GF-D8 (cell line): ENCODE results near the gene GCG.

Experiments
- DNase-seq: peaks from one replicate; lab custom pipeline; 2025; lab: John Stamatoyannopoulos, UW

The GCG gene

GRCh38 chr2:162149466-162149865, 2.6 kb downstream of the GCG start:
- DNase-seq = no peak

- no peak for DNase-seq
Observed at GRCh38 chr2:162148956-162149355, 3.1 kb downstream of the GCG start.

- DNase-seq = no peak
Observed at GRCh38 chr2:162143969-162144368, 8.1 kb downstream of the GCG start.

- DNase-seq = no peak
Observed at GRCh38 chr2:162138310-162138709, 13.7 kb downstream of the GCG start.

GRCh38 chr2:162127422-162127821, 24.6 kb downstream of the GCG start:
- no peak for DNase-seq

GRCh38 chr2:162126527-162126926, 25.5 kb downstream of the GCG start:
- DNase-seq = no peak

- DNase-seq = peak; percentile 65
Observed at GRCh38 chr2:162126111-162126519, 25.9 kb downstream of the GCG start.

GRCh38 chr2:162125138-162125537, 26.9 kb downstream of the GCG start:
- no peak for DNase-seq

GRCh38 chr2:162123806-162124758, 28.0 kb downstream of the GCG start:
- no peak for DNase-seq

GRCh38 chr2:162118166-162119031, 33.6 kb downstream of the GCG start:
- DNase-seq = no peak

GRCh38 chr2:162116352-162116751, 35.7 kb downstream of the GCG start:
- DNase-seq = no peak

- DNase-seq = no peak
Observed at GRCh38 chr2:162115076-162115475, 37.0 kb downstream of the GCG start.

- no peak for DNase-seq
Observed at GRCh38 chr2:162114271-162114670, 37.8 kb downstream of the GCG start.

GRCh38 chr2:162113776-162114168, 38.3 kb downstream of the GCG start:
- peak; percentile 38 for DNase-seq

- DNase-seq = no peak
Observed at GRCh38 chr2:162113088-162113775, 38.8 kb downstream of the GCG start.

- no peak for DNase-seq
Observed at GRCh38 chr2:162111958-162112850, 39.8 kb downstream of the GCG start.

- DNase-seq = no peak
Observed at GRCh38 chr2:162107361-162107901, 44.6 kb downstream of the GCG start.

GRCh38 chr2:162106746-162107145, 45.3 kb downstream of the GCG start:
- no peak for DNase-seq

GRCh38 chr2:162106146-162106551, 45.9 kb downstream of the GCG start:
- no peak for DNase-seq

- DNase-seq = no peak
Observed at GRCh38 chr2:162103443-162104009, 48.5 kb downstream of the GCG start.

- no peak for DNase-seq
Observed at GRCh38 chr2:162100579-162100978, 51.5 kb downstream of the GCG start.
